CD4-positive, alpha-beta T cell treated with Interferon gamma for 1 hour (primary cell): ENCODE measurements around the gene MT1M.
A peak's percentile ranks its signal among the peaks of the same experiment; 100 is the strongest.
"Not testable (repeated sequence)": the region's sequence is repeated elsewhere in the genome, so short reads cannot be mapped to it uniquely, and the experiment has no call there.

Experiments used
- DNase-seq: peaks from one replicate; pipeline ENCODE4 v3.0.0-alpha.2; 2020

MT1M gene

DNA sequence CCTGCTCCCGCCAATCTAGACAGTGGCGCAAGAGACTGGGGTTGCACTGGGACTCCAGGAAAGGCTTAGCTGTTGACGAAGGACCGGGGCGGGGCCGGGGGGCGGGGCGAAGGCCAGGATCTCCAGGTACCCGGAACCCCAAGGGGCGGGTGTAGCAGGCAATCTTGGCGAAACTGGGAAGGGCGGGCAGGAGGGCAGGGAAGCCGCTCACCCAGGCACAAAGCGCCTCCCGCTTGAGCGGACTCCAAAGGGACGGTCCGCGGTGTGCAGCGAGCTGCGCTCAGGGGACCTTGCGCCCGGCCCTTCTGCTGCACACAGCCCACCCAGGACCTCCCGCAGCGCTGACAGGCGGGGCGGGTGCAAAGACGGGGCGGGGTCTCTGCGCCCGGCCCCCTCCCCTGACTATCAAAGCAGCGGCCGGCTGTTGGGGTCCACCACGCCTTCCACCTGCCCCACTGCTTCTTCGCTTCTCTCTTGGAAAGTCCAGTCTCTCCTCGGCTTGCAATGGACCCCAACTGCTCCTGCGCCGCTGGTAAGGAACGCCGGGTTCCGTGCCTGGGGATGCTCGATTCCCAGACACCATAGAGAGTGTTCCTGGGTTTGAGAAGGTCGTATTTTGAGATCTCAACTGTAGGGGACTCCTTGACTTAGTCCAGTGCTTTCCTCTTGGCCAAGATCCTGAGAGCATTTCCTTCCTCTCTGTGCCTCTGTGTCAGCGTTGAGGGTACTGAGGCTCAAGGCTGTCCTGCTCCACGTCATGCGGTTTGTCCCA lies 25.3 kb downstream of the MT1M start, which contains the start of gene MT1F:
TSS of gene MT1F (plus strand) at position 405 of the 772 bp plus-strand sequence. CDS start at position 505, 100 bp downstream.
- peak; percentile 46 for DNase-seq

DNA sequence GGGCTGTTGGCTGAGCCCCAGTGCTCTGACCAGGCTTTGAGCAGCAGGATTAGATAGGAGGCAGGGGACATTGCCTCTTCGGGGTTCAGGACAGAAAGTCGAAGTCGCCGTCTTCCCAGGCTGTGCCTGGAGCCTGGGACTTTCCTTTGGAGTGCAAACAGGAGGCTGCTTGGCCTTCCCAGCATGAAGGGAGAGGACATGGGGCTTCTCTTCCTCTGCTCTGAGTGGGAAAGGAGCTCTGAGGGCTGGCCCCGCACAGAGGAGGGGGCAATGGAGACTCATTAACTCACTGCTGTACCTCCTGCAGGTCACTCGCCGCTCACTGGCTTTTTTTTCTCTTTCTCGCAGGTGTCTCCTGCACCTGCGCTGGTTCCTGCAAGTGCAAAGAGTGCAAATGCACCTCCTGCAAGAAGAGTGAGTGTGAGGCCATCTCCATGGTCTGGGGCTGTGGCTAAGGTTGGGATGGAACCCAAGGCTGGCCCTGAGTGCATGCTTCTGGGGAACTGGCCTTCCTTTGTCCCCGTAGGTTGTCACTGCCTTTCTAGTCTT lies 25.9 kb downstream of the MT1M start:
- no peak for DNase-seq

DNA sequence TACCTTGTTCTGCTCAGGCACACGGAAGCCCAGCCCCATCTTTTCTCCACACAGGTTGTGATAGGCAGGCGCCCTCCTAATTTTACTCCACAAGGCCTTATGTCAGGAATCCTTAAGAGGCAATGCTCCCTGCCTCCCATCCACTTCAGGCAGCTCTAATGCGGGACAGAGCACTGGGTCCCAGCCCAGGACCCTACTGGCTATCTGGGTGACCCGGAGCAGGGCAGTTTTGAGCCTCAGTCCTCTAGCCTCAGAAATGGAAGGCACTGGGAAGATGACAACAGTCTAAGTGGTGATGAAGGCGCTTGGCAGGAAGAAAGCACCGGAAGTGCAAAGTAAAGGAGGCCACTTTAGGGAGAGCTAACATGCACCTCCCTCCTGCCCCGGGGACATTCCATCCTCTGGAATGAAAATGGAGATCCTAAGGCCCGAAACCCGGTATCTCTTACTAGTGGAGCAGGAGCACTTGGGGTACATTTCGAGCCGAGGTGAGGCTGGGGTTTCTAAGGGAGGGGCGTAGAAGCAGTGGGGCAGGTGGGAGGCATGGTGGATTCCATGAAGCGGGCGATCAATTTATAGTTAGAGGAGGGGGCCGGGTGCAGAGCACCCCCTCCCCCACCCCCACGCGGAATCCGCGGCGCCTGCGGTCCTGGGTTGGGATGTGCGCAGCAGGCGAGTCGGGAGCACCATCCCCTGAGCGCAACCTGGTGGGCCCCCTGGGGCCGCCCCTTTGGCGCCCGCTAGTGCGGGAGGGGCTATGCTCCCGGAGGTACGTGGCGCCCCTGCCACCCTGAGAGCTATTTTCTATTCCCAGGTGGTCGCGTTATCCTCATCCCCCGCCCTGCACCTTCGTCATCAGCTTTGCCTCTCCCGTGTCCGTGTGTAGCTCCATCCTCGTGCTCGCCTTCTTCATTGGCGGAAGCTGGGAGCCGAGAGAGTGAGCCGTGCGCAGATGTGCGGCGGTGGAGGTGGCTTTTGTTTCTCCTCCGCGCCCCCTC lies 30.2 kb downstream of the MT1M start:
- DNase-seq, result no peak

DNA sequence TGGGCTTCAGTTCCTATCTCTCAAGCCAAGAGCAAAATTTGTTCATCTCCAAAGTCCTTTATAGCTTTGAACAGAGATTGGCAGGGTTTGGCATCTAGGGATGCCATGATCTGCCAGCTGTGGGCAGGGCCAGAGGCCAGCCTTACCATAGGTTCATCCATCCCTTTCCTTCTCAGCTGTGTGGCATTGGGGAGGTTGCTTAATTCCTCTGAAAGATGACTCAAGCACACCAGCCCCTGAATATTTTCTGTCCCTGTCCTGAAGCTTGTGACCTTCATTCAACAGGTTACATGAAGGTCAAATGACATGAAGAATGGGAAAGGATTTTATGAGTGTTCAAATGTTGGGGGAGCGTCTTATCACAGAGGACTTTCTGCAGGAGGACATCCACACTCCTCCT lies 32.0 kb downstream of the MT1M start:
- DNase-seq, result no peak

DNA sequence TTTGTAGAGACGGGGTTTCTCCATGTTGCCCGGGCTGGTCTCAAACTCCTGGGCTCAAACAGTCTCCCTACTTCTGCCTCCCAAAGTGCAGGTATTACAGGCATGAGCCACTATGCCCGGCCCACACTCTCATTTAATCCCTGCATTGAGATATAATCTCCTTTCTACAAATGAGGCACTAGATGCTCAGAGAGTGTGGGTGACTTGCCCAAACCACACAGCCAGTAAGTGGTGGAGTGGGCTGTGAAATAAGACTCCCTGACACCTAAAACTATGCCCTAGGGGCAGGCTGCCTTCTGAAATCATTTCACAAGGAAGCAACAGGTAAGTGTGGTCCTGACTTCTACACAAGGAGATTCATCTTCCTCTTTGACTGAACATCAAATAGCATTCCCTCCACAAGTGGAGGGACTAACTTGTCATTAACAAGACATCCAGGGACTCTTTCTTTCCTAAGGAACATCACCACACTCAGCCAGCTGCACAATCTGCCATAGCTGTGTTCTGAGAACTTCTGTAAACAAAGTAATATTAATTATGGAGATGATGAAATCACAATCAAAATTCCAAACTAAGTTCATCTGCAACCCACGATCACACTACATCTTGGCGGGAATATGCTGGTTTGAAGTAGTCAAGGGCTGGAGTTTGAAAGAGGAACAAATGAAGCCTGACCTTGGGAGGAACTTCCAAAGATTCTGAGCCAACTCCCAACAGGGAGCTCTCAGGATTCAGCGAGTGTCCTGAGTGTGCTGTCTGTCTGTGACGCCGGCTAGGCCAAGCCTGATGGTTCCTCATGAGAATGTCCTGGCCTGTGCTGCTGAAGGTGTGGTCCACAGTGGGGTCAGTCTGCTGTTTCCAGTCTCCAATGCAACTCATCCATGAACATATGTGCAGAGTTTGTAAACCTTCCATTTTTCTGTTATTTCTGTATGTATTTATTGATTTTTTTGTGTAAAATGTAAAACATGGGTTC lies 33.1 kb downstream of the MT1M start:
- DNase-seq, result not testable (repeated sequence)

DNA sequence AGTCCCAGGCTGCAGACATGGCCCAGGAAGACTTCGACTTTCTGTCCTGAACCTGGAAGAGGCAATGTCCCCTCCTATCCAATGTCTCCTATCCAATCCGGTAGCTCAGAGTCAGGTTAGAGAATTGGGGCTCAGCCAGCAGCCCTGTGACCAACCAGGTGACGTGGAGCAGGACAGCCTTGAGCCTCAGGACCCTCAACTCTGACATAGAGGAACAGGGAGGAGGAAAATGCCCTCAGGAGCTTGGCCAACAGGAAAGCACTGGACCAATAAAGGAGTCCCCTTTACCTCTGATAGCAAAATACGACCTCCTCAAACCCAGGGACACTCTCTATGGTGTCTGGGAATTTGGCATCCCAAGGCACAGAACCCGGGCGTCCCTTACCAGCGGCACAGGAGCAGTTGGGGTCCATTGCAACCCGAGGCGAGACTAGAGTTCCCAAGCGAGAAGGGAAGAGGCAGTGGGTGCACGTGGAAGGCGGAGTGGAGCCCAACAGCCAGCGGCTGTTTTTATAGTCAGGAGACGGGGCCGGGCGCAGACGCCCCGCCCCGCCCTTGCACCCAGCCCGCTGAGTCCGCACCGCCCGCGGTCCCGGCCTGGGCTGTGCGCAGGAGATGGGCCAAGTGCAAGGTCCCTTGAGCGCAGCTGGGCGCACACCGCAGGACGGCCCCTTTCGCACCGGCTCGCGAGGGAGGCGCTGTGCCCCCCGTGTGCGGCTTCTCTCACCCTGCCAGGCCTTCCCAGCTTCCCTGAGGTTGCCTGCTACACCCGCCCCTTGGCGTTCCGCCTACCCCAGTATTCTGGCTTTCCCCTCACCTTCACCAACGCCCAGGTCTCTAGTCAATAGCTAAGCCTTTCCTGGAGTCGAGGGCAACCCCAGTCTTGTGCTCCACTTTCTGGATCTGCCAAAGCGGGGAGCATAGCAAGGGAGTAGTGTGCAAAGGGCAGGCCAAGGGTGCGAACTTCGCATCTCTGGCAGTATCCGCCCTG lies 35.4 kb downstream of the MT1M start, which contains the start of gene MT1G:
TSS of gene MT1G (minus strand) at position 485 of the 991 bp plus-strand sequence. CDS start at position 413, 72 bp downstream.
- no peak for DNase-seq

DNA sequence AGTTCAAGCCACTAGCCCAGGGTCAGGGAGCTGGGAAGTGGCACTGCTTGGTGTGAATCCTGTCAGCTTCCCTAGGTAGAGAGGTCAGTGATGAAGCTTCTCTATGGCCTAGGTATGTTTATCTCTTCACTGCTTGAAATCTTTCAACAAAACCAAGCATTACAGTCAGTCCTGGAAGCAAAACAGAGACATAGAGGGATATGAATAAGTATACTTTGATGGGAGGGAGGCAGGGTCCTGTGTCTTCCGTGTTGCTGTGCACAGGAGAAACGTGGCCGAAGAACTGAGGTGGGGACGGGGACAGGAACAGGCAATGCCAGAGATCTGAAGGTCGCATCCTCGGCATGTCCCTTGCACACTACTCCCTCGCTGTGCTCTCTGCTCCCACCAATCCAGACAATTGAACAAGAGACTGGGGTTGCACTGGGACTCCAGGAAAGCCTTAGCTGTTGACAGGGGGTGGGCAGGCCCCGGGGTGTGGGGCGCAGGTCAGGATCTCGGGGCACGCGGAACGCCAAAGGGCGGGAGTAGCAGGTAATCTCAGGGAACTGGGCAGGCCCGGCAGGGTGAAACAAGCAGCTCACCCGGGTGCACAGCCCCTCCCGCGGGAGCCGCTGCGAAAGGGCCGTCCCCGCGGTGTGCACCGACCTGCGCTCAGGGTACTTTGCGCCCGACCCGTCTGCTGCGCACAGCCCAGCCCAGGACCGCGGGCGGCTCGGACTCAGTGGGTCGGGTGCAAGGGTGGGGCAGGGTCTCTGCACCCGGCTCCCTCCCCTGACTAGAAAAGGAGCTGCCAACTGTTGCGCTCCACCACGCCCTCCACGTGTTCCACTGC lies 36.8 kb downstream of the MT1M start, which contains the start of gene MT1H:
TSS of gene MT1H (plus strand) at position 810 of the 835 bp plus-strand sequence. CDS start 71 bp downstream, outside the sequence.
- no peak for DNase-seq

DNA sequence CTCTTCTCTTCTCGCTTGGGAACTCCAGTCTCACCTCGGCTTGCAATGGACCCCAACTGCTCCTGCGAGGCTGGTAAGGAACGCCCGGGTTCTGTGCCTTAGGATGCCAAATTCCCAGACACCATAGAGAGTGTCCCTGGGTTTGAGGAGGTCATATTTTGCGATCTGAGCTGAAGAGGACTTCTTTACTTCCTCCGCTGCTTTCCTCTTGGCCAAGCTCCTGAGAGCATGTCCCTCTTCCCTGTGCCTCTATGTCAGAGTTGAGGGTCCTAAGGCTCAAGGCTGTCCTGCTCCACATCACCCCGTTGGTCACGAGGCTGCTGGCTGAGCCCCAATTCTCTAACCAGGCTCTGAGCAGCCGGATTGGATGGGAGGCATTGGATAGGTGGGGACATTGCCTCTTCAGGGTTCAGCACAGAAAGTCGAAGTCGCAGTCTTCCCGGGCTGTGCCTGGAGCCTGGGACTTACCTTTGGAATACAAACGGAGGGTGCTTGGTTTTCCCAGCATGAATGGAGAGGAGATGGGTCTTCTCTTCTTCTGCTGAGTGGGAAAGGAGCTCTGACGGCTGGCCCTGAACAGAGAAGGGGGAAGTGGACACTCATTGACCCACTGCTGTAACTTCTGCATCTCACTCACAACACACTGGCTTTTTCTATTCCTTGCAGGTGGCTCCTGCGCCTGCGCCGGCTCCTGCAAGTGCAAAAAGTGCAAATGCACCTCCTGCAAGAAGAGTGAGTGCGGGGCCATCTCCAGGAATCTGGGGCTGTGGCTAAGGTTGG lies 37.6 kb downstream of the MT1M start:
- no peak for DNase-seq

DNA sequence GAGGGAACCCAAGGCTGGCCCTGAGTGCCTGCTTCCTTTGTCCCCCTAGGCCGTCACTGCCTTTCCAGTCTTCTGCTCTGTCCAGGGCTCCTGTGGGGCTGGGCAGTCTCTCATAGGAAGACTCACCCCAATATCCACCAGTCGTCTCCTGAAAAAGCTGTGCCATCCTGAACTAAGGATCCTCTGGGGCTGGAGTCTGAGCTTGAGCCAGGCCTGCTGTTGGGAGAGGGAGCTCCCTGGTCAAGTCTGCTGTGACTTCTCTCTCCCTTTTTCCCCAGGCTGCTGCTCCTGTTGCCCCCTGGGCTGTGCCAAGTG lies 38.1 kb downstream of the MT1M start:
- no peak for DNase-seq

DNA sequence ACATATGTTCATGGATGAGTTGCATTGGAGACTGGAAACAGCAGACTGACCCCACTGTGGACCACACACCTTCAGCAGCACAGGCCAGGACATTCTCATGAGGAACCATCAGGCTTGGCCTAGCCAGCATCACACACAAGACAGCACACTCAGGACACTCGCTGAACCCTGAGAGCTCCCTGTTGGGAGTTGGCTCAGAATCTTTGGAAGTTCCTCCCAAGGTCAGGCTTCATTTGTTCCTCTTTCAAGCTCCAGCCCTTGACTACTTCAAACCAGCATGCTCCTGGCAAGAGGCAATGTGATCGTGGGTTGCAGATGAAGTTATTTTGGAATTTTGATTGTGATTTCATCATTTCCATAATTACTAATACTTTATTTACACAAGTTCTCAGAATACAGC lies 39.2 kb downstream of the MT1M start:
- not testable (repeated sequence) for DNase-seq

DNA sequence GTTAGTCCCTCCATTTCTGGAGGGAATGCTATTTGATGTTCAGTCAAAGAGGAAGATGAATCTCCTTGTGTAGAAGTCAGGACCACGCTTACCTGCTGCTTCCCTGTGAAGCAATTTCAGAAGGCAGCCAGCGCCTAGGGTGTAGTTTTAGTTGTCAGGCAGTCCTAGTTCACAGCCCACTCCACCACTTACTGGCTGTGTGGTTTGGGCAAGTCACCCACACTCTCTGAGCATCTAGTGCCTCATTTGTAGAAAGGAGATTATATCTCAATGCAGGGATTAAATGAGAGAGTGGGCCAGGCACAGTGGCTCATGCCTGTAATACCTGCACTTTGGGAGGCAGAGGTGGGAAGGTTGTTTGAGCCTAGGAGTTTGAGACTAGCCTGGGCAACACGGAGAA lies 39.7 kb downstream of the MT1M start:
- not testable (repeated sequence) for DNase-seq

DNA sequence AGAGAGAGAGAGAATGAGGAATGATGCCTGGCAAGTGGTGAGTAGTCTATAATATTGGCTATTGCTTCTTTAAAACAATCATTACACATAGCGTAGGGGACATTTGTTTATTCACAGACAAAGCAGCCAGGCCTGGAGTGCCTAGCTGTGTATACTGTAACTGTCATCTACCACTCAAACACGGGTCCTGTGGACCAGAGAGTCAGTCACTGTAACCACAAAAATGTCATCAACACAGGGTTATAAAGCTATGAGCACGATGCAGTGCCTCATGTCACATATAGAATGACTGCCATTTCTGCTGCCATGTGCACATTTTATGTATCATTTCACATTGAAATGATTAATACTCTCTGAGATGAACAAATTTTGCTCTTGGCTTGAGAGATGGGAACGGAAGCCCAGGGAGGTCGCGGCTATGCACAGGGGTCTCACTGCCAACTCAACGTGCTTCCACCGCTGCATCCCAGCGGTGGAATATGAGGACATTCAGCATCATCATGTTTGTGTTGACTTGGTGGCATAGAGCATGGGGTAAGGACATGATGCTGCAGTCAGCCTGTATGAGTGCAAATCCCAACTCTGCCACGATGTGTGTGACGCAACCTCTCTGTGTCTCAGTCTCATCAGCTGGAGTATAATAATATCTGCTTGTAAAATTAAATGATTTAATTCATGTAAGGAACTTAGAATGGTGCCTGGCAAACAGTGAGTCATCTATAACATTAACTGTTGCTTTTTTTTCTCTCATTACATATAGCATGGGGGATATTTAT lies 40.5 kb downstream of the MT1M start:
- DNase-seq, result no peak

DNA sequence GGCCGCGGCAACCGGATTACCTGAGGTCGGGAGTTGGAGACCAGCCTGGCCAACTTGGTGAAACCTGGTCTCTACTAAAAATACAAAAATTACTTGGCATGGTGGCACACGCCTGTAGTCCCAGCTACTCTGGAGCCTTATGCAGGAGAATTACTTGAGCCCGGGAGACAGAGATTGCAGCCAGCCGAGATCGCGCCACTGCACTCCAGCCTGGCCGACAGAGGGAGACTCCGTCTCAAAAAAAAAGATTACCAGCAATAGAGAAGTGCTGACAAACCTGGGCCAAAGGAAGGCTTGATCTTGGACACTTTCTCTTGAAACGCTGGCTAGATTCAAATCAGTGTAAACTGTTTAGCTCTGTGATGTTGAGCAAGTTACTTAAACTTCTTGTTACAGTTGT lies 41.5 kb downstream of the MT1M start:
- no peak for DNase-seq

DNA sequence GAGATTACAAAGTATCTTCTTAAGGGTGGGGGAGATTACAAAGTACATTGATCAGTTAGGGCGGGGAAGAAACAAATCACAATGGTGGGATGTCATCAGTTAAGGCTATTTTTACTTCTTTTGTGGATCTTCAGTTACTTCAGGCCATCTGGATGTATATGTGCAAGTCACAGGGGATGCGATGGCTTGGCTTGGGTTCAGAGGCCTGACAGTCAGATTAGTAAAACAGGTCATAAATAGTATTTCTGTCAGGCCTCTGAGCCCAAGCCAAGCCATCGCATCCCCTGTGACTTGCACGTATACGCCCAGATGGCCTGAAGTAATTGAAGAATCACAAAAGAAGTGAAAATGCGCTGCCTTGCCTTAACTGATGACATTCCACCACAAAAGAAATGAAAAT lies 42.1 kb downstream of the MT1M start:
- not testable (repeated sequence) for DNase-seq

DNA sequence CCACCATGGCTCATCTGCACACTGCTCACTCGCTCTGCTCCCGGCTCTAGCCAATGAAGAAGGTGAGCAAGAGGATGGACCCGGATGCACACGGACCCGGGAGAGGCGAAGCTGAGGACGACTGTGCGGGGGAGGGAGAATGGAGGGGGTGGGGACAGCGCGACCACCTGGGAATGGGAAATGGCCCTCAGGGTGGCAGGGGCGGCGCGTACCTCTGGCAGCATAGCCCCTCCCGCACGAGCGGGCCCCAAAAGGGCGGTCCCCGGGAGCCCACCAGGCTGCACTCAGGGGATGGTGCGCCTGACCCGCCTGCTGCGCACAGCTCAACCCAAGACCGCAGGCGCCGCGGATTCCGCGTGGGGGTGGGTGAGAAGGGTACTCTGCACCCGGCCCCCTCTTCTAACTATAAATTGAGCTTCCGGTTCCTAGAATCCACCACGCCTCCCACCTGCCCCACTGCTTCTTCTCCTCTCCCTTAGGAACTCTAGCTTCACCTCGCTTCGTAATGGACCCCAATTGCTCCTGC lies 43.3 kb downstream of the MT1M start:
- peak; percentile 28 for DNase-seq

DNA sequence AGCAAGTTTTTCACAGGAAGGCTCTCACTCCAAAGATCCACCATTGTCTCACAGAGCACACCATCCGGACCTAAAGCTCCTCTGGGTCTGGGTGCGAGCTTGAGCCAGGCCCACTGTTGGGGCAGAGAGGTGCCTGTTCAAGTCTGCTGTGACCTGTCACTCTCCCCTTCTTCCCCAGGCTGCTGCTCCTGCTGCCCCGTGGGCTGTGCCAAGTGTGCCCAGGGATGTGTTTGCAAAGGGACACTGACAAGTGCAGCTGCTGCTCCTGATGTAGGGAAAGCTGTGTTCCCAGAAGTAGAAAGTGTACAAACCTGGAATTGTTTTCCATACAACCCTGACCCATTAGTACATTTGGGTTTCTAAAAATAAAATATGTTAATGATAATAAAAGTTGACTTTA lies 45.0 kb downstream of the MT1M start:
- DNase-seq, result no peak

DNA sequence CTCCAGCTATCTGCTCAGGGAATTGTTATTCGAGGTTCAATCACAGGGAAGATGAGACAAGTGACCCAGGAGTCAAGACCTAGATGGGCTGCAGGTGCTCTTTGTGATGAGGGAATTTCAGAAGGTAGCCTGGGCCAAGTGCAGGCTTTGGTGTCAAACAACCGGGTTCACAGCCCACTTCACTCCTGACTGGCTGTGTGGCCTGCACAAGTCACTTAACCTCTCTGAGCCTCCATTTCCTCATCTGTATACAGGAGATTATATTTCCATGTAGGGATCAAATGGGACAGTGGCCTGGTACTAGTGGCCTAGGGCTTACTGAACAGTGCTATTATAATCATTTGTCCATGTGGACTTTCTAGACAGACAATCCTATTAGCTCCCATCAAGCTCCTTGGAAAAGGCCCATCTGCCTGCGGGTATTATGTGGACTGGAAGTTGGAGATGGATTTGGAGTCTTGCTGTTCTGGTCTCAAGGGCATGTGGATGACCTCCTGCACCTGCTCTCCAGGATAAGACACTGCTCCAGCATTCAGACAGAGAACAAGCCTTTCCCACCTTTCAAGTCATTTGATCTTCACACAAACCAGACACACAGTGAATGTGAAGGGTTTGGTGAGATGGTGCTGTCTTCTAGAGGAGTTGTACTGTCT lies 46.7 kb downstream of the MT1M start:
- DNase-seq, result no peak
